Endometrial microvascular endothelial cells (primary cell): ENCODE data around the gene MAK. TPM values are rescaled to one million over a fixed set of nuclear protein-coding genes. Genes with fewer than 3 reads are reported as not detected.
"Not testable (repeated sequence)": the region's sequence is repeated elsewhere in the genome, so short reads cannot be mapped to it uniquely, and the experiment has no call there.

Experiments
- in situ Hi-C: cut with HindIII; loops from 2 replicates; pipeline ENCODE4 v1.10.0; 2017; ENCODE audit warnings: low sequenced_read_pairs, low pct_unique_long_range_greater_than_20kb; ENCODE audit errors: inconsistent ontology term
- total RNA-seq: library from RNA; depleted of rRNA; stranded (reverse); fragments of >200 nt; gene quantifications from one replicate; pipeline ENCODE4 v1.2.3, GENCODE V29; 2015; ENCODE audit errors: inconsistent ontology term

Gene MAK
- total RNA-seq, 1 donor from 2014 or later, result not detected

DNA sequence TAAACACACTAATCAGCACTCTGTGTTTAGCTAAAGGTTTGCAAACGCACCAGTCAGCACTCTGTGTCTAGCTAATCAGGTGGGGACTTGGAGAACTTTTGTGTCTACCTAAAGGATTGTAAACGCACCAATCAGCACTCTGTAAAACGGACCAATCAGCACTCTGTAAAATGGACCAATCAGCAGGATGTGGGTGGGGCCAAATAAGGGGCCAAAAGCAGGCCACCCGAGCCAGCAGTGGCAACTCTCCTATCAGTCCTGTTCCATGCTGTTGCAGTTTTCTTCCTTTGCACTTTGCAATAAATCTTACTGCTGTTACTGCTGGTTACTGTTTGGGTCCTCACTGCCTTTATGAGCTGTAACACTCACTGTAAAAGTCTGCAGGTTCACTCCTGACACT lies 96.7 kb downstream of the MAK start:
- in situ Hi-C loops, result not testable (repeated sequence)

DNA sequence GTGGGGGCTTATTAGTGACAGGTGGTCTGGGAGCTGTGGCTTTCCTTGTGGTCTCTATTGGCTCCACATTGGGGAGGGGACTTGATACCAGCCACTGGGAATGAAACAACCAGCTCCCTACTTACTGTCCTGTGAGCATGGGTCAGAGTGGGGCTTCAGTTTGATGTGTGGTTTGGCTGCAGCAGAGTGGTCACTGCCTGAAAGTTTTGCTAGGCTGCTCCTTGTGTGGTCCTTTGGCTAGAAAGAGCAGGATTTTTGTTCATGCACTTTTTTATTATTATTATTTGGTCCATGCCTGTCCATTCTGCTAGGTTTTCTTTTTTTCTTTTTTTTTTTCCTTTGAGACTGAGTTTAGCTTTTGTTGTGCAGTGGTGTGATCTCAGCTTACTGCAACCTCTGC lies 98.3 kb downstream of the MAK start:
- in situ Hi-C loops, result no loop called here

DNA sequence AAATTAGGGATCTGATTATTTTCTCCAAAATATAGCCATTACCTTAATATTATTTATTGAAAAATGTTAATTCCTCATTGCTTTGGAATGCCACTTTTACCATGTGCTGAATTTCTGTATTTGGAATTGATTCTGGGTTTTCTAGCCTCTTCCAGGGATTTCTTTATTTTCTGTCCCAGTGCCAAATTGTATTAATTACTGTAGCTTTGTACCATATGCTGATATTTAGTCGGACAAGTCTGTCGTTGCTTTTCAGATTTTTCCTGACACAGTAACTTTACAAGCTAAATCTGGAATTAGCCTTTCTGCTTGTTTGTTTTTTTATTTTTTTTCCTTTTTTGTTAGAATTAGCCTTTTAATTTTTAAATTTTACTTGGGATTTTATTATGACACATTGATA lies 101.6 kb downstream of the MAK start:
- in situ Hi-C loops, result no loop called here

DNA sequence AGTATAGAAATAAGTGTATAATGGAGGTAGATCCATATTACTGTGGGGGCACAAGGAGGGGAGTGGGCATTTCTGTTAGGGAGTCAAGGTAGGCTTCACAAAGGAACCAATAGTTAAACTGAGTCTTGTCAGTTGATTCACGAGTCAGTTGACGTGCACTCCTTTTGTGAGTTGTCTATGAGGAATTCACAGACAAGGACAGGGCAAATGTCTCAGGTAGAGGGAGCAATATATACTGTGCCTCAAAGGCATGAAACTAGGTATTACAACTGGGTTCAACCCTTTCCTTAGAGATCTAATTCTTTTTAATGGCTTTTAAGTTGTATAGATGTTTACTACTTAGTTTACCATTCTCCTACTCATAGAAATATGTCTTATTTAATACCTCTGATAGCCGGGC lies 104.5 kb downstream of the MAK start:
- in situ Hi-C loops, result no loop called here

DNA sequence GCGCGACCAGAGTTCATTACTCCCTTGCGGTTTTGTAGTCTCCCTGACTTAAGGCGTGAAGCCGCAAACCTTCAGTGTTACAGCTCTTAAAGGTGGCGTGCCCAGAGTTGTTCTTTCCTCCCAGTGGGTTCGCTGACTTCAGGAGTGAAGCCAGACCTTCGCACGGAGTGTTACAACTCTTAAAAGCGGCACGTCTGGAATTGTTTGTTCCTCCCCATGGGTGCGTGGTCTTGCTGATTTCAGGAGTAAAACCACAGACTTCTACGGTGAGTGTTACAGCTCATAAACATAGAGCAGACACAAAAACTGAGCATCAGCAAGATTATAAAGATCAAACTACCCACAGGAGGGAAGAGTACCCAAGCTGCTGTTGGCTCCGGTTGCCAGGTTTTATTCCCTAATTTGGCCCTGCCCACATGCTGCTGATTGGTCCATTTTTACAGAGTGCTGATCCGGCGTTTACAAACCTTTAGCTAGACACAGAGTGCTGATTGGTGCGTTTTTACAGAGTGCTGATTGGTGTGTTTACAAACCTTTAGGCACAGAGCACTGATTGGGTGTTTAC lies 105.1 kb downstream of the MAK start:
- in situ Hi-C loops, result no loop called here

DNA sequence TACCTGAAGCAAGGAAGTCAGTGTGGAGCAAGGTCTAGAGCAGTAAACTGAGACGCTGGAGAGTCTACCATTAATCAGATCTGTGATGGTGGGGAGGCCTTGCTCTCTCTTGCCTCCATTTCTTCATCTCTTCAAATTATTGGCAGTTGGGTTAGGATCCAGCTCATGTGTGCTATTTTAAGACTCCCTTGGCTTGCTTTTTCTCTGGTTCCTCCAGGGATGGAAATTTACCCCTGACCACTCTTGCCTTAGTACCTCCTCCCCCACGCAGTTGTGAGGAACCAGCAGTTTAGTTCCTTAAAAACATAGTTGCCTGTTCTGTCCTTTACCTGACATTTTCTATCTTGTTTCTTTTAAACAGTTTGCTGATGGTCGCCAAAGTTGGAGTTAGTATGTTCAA lies 108.1 kb downstream of the MAK start:
- in situ Hi-C loops, result no loop called here

DNA sequence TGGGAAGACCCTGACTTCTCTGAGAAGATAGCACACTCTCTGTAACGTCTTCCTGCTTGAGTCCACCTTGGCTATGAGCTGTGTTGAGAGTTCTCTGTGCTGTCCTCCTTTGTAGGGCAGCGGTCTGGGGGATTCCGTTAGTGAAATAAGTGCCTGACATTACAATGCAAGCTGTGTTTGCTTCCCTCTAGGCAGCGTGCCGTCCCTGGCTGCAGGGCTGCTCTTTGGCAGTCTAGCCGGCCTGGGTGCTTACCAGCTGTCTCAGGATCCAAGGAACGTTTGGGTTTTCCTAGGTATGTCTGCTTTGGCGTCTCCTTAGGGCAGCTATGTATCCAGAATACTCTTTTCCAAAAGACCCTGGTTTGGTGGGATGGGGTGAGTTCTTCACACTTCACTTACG lies 112.6 kb downstream of the MAK start:
- in situ Hi-C loops, result no loop called here

DNA sequence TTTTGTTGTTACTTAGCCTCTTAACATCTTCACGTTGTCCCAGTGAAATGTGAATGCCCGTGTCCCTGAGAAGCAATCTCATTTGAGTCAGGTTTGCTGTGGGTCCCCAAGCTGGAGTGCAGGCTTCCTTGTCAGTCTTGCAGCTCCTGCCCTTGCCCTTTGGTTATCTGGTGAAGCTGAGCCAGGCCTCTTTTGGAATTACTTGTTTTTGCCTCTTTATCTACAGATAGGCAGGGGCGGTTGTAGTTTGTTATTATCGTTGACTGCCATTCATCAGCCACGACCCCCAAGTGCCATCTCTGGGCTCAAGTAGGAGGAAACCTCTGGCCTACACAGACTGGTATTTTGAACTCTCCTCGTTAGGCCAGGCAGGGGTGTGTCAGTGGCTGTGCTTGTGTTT lies 113.3 kb downstream of the MAK start:
- in situ Hi-C loops, result no loop called here

DNA sequence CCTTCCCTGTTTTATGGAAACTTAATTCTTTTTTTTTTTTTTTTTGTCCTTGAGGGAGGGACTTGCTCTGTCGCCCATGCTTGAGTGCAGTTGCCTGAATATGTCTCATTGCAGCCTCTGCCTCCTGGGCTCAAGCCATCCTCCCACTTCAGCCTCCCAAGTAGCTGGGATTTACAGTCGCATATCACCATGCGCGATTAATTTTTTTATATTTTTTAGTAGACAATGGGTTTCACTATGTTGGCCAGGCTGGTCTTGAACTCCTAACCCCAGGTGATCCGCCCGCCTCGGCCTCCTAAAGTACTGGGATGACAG lies 114.8 kb downstream of the MAK start:
- in situ Hi-C loops, result no loop called here

DNA sequence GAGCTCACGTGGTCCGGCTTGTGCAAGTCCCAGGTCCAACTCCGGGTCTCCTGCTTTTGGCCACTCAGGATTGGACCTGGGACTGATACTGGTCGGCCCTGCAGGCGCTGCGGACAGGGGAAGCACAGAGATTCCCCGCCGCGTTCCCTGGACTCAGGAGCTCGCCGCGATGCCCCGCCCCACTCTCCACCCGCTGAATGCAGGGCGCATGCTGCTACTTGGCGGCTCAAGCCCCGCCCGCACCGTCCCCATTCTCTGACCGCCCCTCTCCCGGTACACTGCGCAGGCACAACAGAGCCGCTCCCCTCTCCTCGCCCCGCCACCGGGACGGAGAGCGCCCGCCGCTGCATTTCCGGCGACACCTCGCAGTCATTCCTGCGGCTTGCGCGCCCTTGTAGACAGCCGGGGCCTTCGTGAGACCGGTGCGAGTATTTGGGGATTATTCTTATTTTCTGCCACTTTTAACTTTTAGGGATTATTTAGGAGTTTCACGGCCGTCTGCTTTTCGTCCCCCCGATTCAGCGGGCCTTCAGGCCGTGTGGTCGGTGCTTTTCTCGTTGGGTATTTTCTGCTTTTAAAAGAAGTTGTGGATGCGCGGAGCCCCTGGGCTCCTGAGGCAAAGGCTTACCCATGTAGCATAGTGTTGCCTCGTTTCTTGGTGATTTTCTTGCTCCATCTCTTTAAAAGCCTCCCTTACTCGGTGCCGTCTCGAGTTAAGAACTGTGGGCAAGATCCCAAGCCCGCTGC lies 115.3 kb downstream of the MAK start, which contains the start of gene TMEM14C:
Gene TMEM14C (plus strand): TSS at position 251 of the 747 bp plus-strand sequence. CDS start 1,544 bp downstream, outside the sequence.
- in situ Hi-C loops, result no loop called here

DNA sequence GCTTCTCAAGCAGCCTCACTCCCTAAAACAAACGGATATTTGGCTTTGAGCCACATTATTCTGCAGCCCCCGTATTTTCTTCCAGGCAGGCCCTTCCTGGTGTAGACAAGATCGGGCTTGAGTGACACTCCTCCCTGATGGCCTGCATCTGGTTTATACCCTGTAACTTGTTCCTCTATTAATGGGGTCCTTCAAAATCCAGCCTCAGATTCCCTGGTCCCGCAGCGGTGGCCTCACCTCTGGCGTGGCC lies 115.8 kb downstream of the MAK start:
- in situ Hi-C loops, result no loop called here

DNA sequence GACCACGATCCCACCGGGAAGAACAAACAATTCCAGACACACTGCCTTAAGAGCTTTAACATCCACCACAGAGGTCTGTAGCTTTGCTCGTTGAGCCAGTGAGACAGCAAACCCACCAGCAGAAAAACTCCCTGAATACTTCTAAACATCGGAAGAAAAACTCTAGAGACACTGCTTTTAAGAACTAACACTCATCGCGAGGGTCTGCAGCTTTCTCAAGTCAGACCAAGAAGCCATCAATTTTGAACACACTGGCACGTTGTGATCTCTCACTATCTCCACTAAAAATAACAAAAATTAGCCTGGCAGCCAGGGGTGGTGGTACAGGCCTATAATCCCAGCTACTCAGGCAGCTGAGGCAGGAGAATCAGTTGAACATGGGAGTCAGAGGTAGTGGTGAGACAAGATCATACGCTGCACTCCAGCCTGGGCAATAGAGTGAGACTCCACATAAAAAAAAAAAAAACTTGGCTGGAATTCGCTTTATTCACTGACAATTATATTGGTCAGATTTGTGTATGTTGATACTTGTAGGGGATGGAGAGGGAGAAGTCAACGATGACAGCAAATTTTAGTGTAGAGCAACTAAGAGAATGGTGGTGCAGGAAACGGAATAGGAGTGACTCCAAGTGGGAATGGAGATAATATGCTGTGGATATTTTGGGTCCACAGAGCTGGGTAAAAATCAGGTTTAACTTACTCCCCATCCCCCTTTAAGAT lies 116.3 kb downstream of the MAK start:
- in situ Hi-C loops, result no loop called here

DNA sequence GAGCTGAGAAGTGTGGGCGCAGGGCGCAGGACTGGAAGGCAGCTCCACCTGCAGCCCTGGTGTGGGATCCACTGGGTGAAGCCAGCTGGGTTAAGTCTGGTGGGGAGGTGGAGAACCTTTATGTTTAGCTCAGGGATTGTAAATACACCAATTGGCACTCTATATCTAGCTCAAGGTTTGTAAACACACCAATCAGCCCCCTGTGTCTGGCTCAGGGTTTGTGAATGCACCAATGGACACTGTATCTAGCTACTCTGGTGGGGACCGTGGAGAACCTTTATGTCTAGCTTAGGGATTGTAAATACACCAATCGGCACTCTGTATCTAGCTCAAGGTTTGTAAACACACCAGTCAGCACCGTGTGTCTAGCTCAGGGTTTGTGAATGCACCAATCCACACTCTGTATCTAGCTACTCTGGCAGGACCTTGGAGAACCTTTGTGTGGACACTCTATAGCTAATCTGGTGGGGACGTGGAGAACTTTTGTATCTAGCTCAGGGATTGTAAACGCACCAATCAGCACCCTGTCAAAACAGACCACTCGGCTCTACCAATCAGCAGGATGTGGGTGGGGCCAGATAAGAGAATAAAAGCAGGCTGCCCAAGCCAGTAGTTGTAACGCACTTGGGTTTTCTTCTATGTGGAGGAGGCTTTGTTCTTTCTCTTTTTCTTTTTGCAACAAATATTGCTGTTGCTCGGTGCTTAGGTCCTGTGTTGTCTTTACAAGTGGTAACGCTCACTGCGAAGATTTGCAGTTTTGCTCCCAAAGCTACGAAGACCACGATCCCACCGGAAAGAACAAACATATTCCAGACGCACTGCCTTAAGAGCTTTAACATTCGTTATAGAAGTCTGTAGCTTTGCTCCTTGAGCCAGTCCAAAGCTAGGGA lies 117.1 kb downstream of the MAK start:
- in situ Hi-C loops, result not testable (repeated sequence)

DNA sequence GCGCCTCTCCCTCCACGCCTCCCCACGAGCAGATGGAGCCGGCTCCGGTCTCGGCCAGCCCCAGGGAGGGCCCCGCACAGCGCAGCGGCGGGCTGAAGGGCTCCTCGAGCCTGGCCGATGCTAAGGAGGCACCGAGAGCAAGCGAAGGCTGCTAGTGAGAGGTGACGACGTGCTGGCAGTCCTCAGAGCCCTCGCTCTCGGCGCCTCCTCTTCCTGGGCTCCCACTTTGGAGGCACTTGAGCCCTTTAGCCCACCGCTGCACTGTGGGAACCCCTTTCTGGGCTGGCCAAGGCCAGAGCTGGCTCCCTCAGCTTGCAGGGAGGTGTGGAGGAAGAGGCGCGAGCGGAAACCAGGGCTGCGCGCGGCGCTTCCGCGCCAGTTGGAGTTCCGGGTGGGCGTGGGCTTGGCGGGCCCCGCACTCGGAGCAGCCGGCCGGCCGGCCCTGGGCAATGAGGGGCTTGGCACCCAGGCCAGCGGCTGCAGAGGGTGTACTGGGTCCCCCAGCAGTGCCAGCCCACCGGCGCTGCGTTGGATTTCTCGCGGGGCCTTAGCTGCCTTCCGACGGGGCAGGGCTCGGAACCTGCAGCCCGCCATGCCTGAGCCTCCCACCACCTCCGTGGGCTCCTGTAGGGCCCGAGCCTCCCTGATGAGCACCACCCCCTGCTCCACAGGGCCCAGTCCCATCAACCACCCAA lies 117.9 kb downstream of the MAK start:
- in situ Hi-C loops, result no loop called here

DNA sequence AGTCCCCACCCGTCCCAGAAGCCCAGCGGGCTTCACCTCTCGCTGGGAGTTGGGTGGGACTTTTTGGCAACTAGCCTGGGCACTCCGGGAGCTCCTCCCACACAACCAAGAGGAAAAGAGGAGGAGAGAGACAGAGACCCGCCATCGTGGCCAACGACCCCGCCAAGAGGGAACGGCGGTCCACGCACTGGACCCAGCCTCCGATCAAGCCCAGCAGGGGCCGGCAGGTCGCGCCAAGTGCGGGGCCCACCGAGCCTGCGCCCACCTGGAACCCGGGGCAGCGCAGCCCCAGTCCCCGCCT lies 118.4 kb downstream of the MAK start:
- in situ Hi-C loops, result no loop called here

DNA sequence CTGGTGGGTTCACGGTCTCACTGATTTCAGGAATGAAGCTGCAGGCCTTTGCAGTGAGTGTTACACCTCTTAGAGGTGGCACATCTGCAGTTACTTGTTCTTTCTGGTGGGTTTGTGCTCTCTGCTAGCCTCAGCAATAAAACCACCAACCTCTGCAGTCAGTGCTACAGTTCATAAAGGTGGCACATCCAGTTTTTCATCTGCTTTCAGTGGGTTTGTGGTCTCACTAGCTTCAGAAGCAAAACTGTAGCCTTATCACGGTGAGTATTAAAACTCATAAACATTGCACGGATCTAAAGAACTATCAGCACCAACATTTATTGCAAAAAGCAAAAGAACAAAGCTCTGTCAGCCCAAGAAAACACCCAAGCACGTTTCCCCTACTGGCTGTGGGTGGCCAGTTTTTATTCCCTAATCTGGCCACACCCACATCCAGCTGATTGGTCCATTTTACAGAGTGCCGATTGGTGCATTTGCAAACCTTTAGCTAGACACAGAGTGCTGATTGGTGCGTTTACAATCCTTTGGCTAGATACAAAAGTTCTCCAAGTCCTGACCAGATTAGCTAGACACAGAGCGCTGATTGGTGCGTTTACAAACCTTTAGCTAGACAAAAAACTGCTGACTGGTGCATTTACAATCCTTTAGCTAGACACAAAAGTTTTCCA lies 118.9 kb downstream of the MAK start:
- in situ Hi-C loops, result no loop called here

DNA sequence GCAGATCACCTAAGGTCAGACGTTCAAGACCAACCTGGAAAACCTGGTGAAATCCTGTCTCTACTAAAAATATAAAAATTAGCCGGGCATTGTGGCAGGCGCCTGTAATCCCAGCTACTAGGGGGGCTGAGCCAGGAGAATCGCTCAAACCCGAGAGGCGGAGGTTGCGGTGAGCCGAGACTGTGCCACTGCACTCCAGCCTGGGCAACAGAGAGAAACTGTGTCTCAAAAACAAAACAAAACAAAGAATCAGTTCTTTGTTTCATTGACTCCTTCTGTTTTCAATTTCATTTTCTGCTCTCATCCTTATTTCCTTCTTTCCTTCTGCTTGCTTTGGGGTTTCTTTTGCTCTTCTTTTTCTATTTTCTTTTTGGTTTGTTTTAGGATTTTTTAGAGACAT lies 124.4 kb downstream of the MAK start:
- in situ Hi-C loops, result no loop called here
